CD4-positive, alpha-beta memory T cell (primary cell): ENCODE results near the gene EPHA8. TPM values are rescaled to one million over a fixed set of nuclear protein-coding genes. Genes with fewer than 3 reads are reported as not detected.

Experiments used
- CTCF ChIA-PET: fragments of 350-600 bp; sonication (Branson Sonifier 250); formaldehyde crosslinking; loops from one replicate; lab custom pipeline; 2021; ENCODE audit warnings: inconsistent platforms; ENCODE audit not compliant: partially characterized antibody; lab: Charles Lee
- POLR2A ChIA-PET: fragments of 350-600 bp; sonication (Branson Sonifier 250); formaldehyde crosslinking; loops from one replicate; lab custom pipeline; 2021; ENCODE audit not compliant: partially characterized antibody; lab: Charles Lee
- DNase-seq, 5 donors: peaks; one replicate each; pipeline versions ENCODE4 v3.0.0 to v3.0.0-alpha.2; 2020 to 2022; ENCODE audit warnings: mixed read lengths in 1 of 5
- H3K27ac ChIP-seq: one replicate; pipeline ENCODE4 v1.7.0; 2013; ENCODE audit warnings: low read depth, low read length
- H3K27me3 ChIP-seq: 2 replicates; pipeline ENCODE4 v1.7.0; 2013; ENCODE audit warnings: mild to moderate bottlenecking, low read length, moderate library complexity; ENCODE audit not compliant: insufficient read depth
- H3K36me3 ChIP-seq: 2 replicates; pipeline ENCODE4 v1.7.0; 2013; ENCODE audit warnings: mild to moderate bottlenecking, low read length, moderate library complexity; ENCODE audit not compliant: insufficient read depth
- H3K4me1 ChIP-seq: 2 replicates; pipeline ENCODE4 v1.7.0; 2013; ENCODE audit warnings: mild to moderate bottlenecking, low read length, moderate library complexity; ENCODE audit not compliant: insufficient read depth
- H3K4me3 ChIP-seq, 2 donors: one replicate each; pipeline ENCODE4 v1.7.0; 2013; ENCODE audit warnings: low read length in 2 of 2, mild to moderate bottlenecking in 1 of 2
- H3K9me3 ChIP-seq, 2 donors: one replicate each; pipeline ENCODE4 v1.7.0; 2013; ENCODE audit warnings: low read length in 2 of 2, control low read depth in 1 of 2; ENCODE audit not compliant: control insufficient read depth in 1 of 2
- H3K27ac Mint-ChIP-seq, 7 donors: one replicate each; pipeline ENCODE4 v1.8.0; 2020 to 2021; ENCODE audit warnings: mixed read lengths in 7 of 7, mild to moderate bottlenecking in 6 of 7, inconsistent platforms in 3 of 7, moderate library complexity in 3 of 7
- H3K27me3 Mint-ChIP-seq, 2 donors: one replicate each; pipeline ENCODE4 v1.8.0; 2020 to 2021; ENCODE audit warnings: mixed read lengths in 2 of 2
- H3K36me3 Mint-ChIP-seq, 2 donors: one replicate each; pipeline ENCODE4 v1.8.0; 2020 to 2021; ENCODE audit warnings: mixed read lengths in 2 of 2, inconsistent platforms in 1 of 2, mild to moderate bottlenecking in 1 of 2
- H3K4me1 Mint-ChIP-seq, 4 donors: one replicate each; pipeline ENCODE4 v1.8.0; 2020 to 2021; ENCODE audit warnings: mixed read lengths in 4 of 4, mild to moderate bottlenecking in 1 of 4
- H3K4me3 Mint-ChIP-seq, 8 donors: one replicate each; pipeline ENCODE4 v1.8.0; 2020 to 2021; ENCODE audit warnings: mixed read lengths in 8 of 8, mild to moderate bottlenecking in 7 of 8, moderate library complexity in 6 of 8, inconsistent platforms in 3 of 8
- H3K9me3 Mint-ChIP-seq, 8 donors: one replicate each; pipeline ENCODE4 v1.8.0; 2020 to 2021; ENCODE audit warnings: mixed read lengths in 8 of 8, mild to moderate bottlenecking in 5 of 8, inconsistent platforms in 3 of 8, moderate library complexity in 1 of 8
- intact Hi-C: fragments of 100-400 bp; cut with micrococcal nuclease; formaldehyde crosslinking; loops from one replicate; pipeline ENCODE4 v1.15.1; 2023
- polyA plus RNA-seq, 2 donors: library from polyadenylated mRNA; unstranded; fragments of 300-500 nt; fragmentation: Illumina TruSeq; gene quantifications; one replicate each; pipeline ENCODE4 v1.2.3, GENCODE V29; 2021
- total RNA-seq, 2 experiments: library from RNA; stranded (reverse); gene quantifications; one replicate each; pipeline ENCODE4 v1.2.3, GENCODE V29; 2021

Gene EPHA8
- total and polyA plus RNA-seq, 4 experiments from 2014 or later, result not detected

- H3K4me1 Mint-ChIP-seq, result no peaks in the 10 kb centered on the region
- no peaks in the 10 kb centered on the region for H3K36me3 ChIP-seq
- no peak overlapping the region for H3K27ac Mint-ChIP-seq
- H3K27ac ChIP-seq, result no peak overlapping the region
- H3K4me3 ChIP-seq, result no peak overlapping the region
- no peaks in the 10 kb centered on the region for H3K27me3 ChIP-seq
- CTCF ChIA-PET, result no interaction called here
- H3K9me3 ChIP-seq, result no peaks in the 10 kb centered on the region
- H3K9me3 Mint-ChIP-seq, result peaks cover 0 to 1% (median 0%) of the 10 kb centered on the region in 8 donors
- H3K4me1 ChIP-seq, result no peaks in the 10 kb centered on the region
- H3K27me3 Mint-ChIP-seq, result peaks cover 20 to 33% of the 10 kb centered on the region in 2 donors
- no peak overlapping the region for H3K4me3 Mint-ChIP-seq
- DNase-seq, result no peak
- POLR2A ChIA-PET, result no interaction called here
- intact Hi-C loops, result no loop called here
- no peaks in the 10 kb centered on the region for H3K36me3 Mint-ChIP-seq
These were observed 62.1 kb downstream of the EPHA8 start for GRCh38 chr1:22625262-22625925.

DNA sequence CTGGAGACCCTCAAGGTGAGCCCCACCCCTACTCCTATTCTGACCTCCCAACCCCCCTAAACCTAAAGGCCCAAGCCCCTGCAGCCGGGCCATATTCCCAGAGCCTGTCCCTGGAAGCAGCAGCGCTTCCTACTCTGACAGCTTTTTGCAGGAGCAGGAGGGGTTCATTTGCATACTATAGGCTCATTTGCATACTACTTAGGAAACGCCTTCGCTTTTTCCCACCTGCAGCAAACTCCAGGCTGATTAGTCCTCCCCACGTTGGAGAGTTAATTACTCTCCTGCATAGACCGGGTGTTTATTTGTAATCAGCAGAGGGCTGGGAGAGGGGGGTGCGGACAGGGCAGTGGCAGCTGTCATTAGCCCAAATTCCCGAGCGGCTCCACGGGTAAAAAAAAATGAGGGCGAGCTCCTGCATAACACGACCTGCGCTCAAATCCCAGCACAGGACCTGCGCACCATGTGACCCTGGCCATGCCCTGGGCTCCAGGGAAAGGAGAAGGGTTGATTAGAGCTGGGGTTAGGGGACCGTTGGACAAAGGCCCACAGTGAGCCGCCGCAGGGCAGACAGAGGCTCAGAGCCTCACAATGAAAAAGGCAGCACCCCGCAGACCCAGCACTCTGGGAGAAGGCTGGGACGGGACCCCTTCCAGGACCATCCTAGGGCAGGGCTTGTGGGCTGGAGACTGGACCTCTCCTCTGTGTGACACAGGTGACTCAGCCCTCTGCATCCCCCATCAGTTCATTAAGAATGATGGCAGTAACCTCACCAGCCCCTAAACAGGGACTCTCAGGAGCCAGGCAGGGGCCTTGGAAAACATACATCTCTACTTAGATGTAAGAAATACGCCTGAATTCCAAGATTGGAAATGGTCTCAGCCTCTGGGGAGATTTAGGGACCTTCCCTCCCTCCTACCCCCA lies 63.2 kb downstream of the EPHA8 start:
- POLR2A ChIA-PET, result no interaction called here
- no peak for DNase-seq
- no peaks in the 10 kb centered on the region for H3K4me1 Mint-ChIP-seq

GRCh38 chr1:22627331-22627730 lies 64.0 kb downstream of the EPHA8 start:
- H3K4me1 Mint-ChIP-seq, result no peaks in the 10 kb centered on the region
- no peaks in the 10 kb centered on the region for H3K4me1 ChIP-seq
- H3K4me3 Mint-ChIP-seq, result no peak overlapping the region

More for the DNA sequence above, 63.2 kb downstream of the EPHA8 start:
- no peaks in the 10 kb centered on the region for H3K9me3 ChIP-seq
- intact Hi-C loops, result no loop called here
- Mint-ChIP-seq H3K27me3 (peaks cover 17 to 39% of the 10 kb centered on the region in 2 donors), H3K36me3 (no peaks in the 10 kb centered on the region), H3K4me3 (no peak overlapping the region), H3K9me3 (peaks cover 0 to 1% (median 0%) of the 10 kb centered on the region in 8 donors), H3K27ac (no peak overlapping the region)
- CTCF ChIA-PET, result no interaction called here
- H3K36me3 ChIP-seq, result no peaks in the 10 kb centered on the region
- H3K27me3 ChIP-seq, result no peaks in the 10 kb centered on the region
- H3K4me1 ChIP-seq, result no peaks in the 10 kb centered on the region
- H3K4me3 ChIP-seq, result no peak overlapping the region
- no peak overlapping the region for H3K27ac ChIP-seq

DNA sequence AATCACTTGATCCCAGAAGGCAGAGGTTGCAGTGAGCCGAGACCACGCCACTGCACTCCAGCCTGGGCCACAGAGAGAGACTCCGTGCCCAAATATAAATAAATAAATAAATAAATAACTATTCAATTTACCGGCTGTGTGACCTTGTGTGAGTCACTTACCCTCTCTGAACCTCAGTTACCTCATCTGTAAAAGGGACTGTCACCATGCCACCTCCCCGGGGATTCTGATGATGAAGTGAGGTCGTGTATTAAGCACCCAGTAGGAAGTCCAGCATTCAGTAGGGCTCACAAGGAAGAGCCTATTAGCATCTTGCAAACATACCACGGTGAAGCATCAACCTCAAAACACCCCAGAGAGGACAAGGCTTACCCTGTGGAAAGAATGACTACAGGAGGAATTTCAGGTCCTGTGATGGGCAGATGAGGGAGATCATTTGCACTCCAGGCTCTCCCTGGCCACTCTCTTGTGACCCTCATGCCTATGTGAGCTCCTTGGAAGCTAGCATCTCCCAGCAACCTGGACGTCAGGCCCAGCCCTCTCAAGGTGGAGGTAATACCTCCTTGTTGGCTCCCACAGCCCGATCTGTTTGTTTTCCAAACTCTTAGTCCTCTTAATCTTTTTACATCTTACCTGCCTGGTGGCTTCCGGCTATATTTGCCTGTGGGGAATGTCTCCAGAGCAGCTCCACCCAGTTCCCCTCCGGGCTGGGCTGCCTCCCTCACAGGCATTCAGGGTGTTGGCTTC lies 65.6 kb downstream of the EPHA8 start:
- H3K4me1 ChIP-seq, result no peaks in the 10 kb centered on the region
- Mint-ChIP-seq H3K4me1 (no peaks in the 10 kb centered on the region), H3K27me3 (peaks cover 19 to 38% of the 10 kb centered on the region in 2 donors), H3K9me3 (peaks cover 0 to 1% (median 0%) of the 10 kb centered on the region in 8 donors), H3K4me3 (no peak overlapping the region), H3K27ac (no peak overlapping the region), H3K36me3 (no peaks in the 10 kb centered on the region)
- ChIA-PET CTCF (no interaction called here), POLR2A (no interaction called here)
- H3K36me3 ChIP-seq, result no peaks in the 10 kb centered on the region
- H3K9me3 ChIP-seq, result no peaks in the 10 kb centered on the region
- no peaks in the 10 kb centered on the region for H3K27me3 ChIP-seq
- no peak overlapping the region for H3K4me3 ChIP-seq
- no peak overlapping the region for H3K27ac ChIP-seq
- intact Hi-C loops, result no loop called here
- no peak for DNase-seq

More at GRCh38 chr1:22627331-22627730, 64.0 kb downstream of the EPHA8 start:
- Mint-ChIP-seq H3K9me3 (peaks cover 0 to 1% (median 0%) of the 10 kb centered on the region in 8 donors), H3K36me3 (no peaks in the 10 kb centered on the region), H3K27me3 (peaks cover 19 to 44% of the 10 kb centered on the region in 2 donors), H3K27ac (no peak overlapping the region)
- ChIA-PET POLR2A (no interaction called here), CTCF (no interaction called here)
- no peak overlapping the region for H3K27ac ChIP-seq
- H3K36me3 ChIP-seq, result no peaks in the 10 kb centered on the region
- no peak for DNase-seq
- H3K9me3 ChIP-seq, result no peaks in the 10 kb centered on the region
- intact Hi-C loops, result no loop called here
- no peak overlapping the region for H3K4me3 ChIP-seq
- H3K27me3 ChIP-seq, result no peaks in the 10 kb centered on the region

GRCh38 chr1:22629886-22630285 lies 66.6 kb downstream of the EPHA8 start:
- Histone ChIP-seq H3K4me3 (no peak overlapping the region), H3K27me3 (no peaks in the 10 kb centered on the region), H3K9me3 (no peaks in the 10 kb centered on the region), H3K27ac (no peak overlapping the region), H3K4me1 (no peaks in the 10 kb centered on the region), H3K36me3 (no peaks in the 10 kb centered on the region)
- H3K27me3 Mint-ChIP-seq, result peaks cover 19 to 34% of the 10 kb centered on the region in 2 donors
- H3K9me3 Mint-ChIP-seq, result peaks cover 0 to 1% (median 0%) of the 10 kb centered on the region in 8 donors
- H3K4me3 Mint-ChIP-seq, result no peak overlapping the region
- intact Hi-C loops, result no loop called here
- ChIA-PET POLR2A (no interaction called here), CTCF (no interaction called here)
- no peak for DNase-seq
- H3K36me3 Mint-ChIP-seq, result no peaks in the 10 kb centered on the region
- no peaks in the 10 kb centered on the region for H3K4me1 Mint-ChIP-seq
- H3K27ac Mint-ChIP-seq, result no peak overlapping the region

GRCh38 chr1:22633697-22634463 lies 70.6 kb downstream of the EPHA8 start:
- H3K27me3 ChIP-seq, result no peaks in the 10 kb centered on the region
- Mint-ChIP-seq H3K9me3 (peaks cover 0 to 1% (median 0%) of the 10 kb centered on the region in 8 donors), H3K4me1 (no peaks in the 10 kb centered on the region), H3K36me3 (no peaks in the 10 kb centered on the region), H3K4me3 (no peak overlapping the region), H3K27ac (no peak overlapping the region), H3K27me3 (peaks cover 17 to 34% of the 10 kb centered on the region in 2 donors)
- no peaks in the 10 kb centered on the region for H3K9me3 ChIP-seq
- H3K4me3 ChIP-seq, result no peak overlapping the region
- DNase-seq, result no peak
- CTCF ChIA-PET, result interaction anchor here (0.9 to 1.1 kb wide), 2 partner anchors 8 to 214 kb away, joined by 3 to 4 read pairs; no protein-coding TSS in a partner anchor
- intact Hi-C loops, result no loop called here
- POLR2A ChIA-PET, result no interaction called here
- H3K4me1 ChIP-seq, result no peaks in the 10 kb centered on the region
- H3K36me3 ChIP-seq, result no peaks in the 10 kb centered on the region
- no peak overlapping the region for H3K27ac ChIP-seq
